K562 (cell line): ENCODE measurements around the gene DUS1L. TPM values are rescaled to one million over a fixed set of nuclear protein-coding genes. Genes with fewer than 3 reads are reported as not detected.
A peak's percentile ranks its signal among the peaks of the same experiment; 100 is the strongest.

Experiments
- ATAC-seq: fragments of 200-7000 bp; cut with Tn5 transposase; 3 replicates; pipeline ENCODE4 v1.9.1; 2020; ENCODE audit warnings: moderate library complexity
- BruUV-seq: library from RNA; stranded (reverse); fragments of 400-500 nt; replicated peaks from 2 replicates; lab custom pipeline; 2021; lab: Mats Ljungman, UMichigan
- CTCF ChIA-PET: fragments of 300-600 bp; formaldehyde crosslinking; extraction: SDS; loops from one replicate; lab custom pipeline; 2021; ENCODE audit warnings: low intra/inter-chr PET ratio; lab: Yijun Ruan, JAX
- POLR2A ChIA-PET: fragments of 300-600, 350-650 bp; sonication (Branson Sonifier 250); formaldehyde crosslinking; extraction: SDS; loops from one replicate; lab custom pipeline; 2021; ENCODE audit warnings: antibody characterized with exemption, inconsistent platforms; lab: Yijun Ruan, JAX
- DNase-seq, 4 experiments: peaks; one replicate each; pipeline versions ENCODE4 v3.0.0 to v3.0.0-alpha.2; 2011 to 2018; ENCODE audit warnings: low spot score in 3 of 4, mixed read lengths in 3 of 4; ENCODE audit errors: extremely low read depth in 1 of 4
- FAIRE-seq: peaks from 2 replicates; lab custom pipeline; 2011; peaks lifted over from hg19 to GRCh38; lab: Jason Lieb, UNC
- H2AFZ ChIP-seq: 2 replicates; pipeline ENCODE4 v1.6.0; 2011; ENCODE audit warnings: low read depth, low read length, control low read depth, inconsistent platforms
- H3K27ac ChIP-seq: fragments of 200-600 bp; 3 replicates; pipeline ENCODE4 v1.8.0; 2011; ENCODE audit warnings: low read depth, mild to moderate bottlenecking, control low read depth, inconsistent platforms, low read length, moderate library complexity, mixed read lengths; ENCODE audit errors: extremely low read depth
- H3K27me3 ChIP-seq, 2 experiments: fragments of 300-600 bp in 1 of 2; 2 replicates in 1 of 2; 3 replicates in 1 of 2; pipeline versions ENCODE4 v1.6.0 to v1.8.0; 2011; ENCODE audit warnings: inconsistent platforms in 2 of 2, low read length in 2 of 2, mild to moderate bottlenecking in 1 of 2, mixed read lengths in 1 of 2, moderate library complexity in 1 of 2; ENCODE audit not compliant: control insufficient read depth in 2 of 2, insufficient read depth in 2 of 2
- H3K36me3 ChIP-seq: fragments of 300-600 bp; 3 replicates; pipeline ENCODE4 v1.8.0; 2011; ENCODE audit warnings: mild to moderate bottlenecking, low read length, inconsistent platforms; ENCODE audit not compliant: control insufficient read depth, insufficient read depth
- H3K4me1 ChIP-seq, 2 experiments: fragments of 200-600 bp in 1 of 2; replicated peaks in 1 of 2; 2 replicates in 1 of 2; 3 replicates in 1 of 2; pipeline versions ENCODE4 v1.5.1 to v1.8.0; 2011; ENCODE audit warnings: inconsistent platforms in 2 of 2, low read length in 2 of 2, mild to moderate bottlenecking in 1 of 2, mixed read lengths in 1 of 2, moderate library complexity in 1 of 2; ENCODE audit not compliant: control insufficient read depth in 2 of 2, insufficient read depth in 2 of 2
- H3K4me2 ChIP-seq: 2 replicates; pipeline ENCODE4 v1.6.1; 2011; ENCODE audit warnings: low read length, control low read depth, inconsistent platforms, mixed read lengths; ENCODE audit not compliant: insufficient read depth
- H3K4me3 ChIP-seq: fragments of 200-600 bp; sonication (generic), shearing (Covaris generic); 2 replicates; pipeline ENCODE4 v1.5.1; 2016; ENCODE audit warnings: control low read depth, inconsistent platforms
- H3K79me2 ChIP-seq: fragments of 200-600 bp; 3 replicates; pipeline ENCODE4 v1.8.0; 2011; ENCODE audit warnings: low read length, inconsistent platforms; ENCODE audit not compliant: control insufficient read depth, insufficient read depth
- H3K9ac ChIP-seq, 2 experiments: 2 replicates each; pipeline versions ENCODE4 v1.6.0 to v1.6.1; 2011; ENCODE audit warnings: low read depth in 2 of 2, low read length in 2 of 2, control low read depth in 1 of 2, inconsistent platforms in 1 of 2, mild to moderate bottlenecking in 1 of 2, mixed read lengths in 1 of 2; ENCODE audit not compliant: insufficient read depth in 1 of 2
- H3K9me1 ChIP-seq: one replicate; pipeline ENCODE4 v1.6.0; 2011; ENCODE audit warnings: inconsistent platforms, mild to moderate bottlenecking, low read length, moderate library complexity; ENCODE audit not compliant: control insufficient read depth, insufficient read depth
- H3K9me3 ChIP-seq: replicated peaks from 2 replicates; pipeline ENCODE4 v1.5.1; 2011; ENCODE audit warnings: low read depth, low read length, inconsistent platforms; ENCODE audit not compliant: control insufficient read depth, insufficient read depth
- H4K20me1 ChIP-seq: replicated peaks from 2 replicates; pipeline ENCODE4 v1.6.1; 2011; ENCODE audit warnings: low read length, inconsistent platforms, mixed read lengths; ENCODE audit not compliant: control insufficient read depth, insufficient read depth
- ATF1 ChIP-seq, 2 experiments: fragments of 450-650 bp in 1 of 2; IDR thresholded peaks; 2 replicates each; pipeline ENCODE4 v1.6.1; 2016; ENCODE audit warnings: missing compliant biosample characterization in 1 of 2, missing genetic modification characterization in 1 of 2
- CBX2 ChIP-seq: fragments of 200-600 bp; sonication (generic); IDR thresholded peaks from one replicate; pipeline ENCODE4 v1.6.1; 2012; ENCODE audit warnings: mild to moderate bottlenecking, low read length, inconsistent platforms; ENCODE audit not compliant: insufficient read depth, poor library complexity, severe bottlenecking
- DACH1 ChIP-seq: fragments of 450-650 bp; IDR thresholded peaks from 2 replicates; pipeline ENCODE4 v1.6.1; 2018; ENCODE audit not compliant: partially characterized antibody
- MEF2D ChIP-seq: conservative IDR thresholded peaks from 2 replicates; pipeline ENCODE4 v1.6.1; 2016; ENCODE audit warnings: low read depth, missing genetic modification characterization, missing compliant biosample characterization
- SPI1 ChIP-seq: IDR thresholded peaks from 2 replicates; pipeline ENCODE4 v1.6.1; 2011; ENCODE audit warnings: low read depth, low read length, control low read depth, borderline replicate concordance
- WGBS: fragments of 100-300 bp; shearing (Covaris generic); methylation state at CpG from one replicate; pipeline ENCODE4 v1.1.6; 2016; ENCODE audit warnings: low coverage, mixed read lengths; ENCODE audit not compliant: insufficient coverage; ENCODE audit errors: missing lambda C conversion rate; 5-methylcytosine and 5-hydroxymethylcytosine counted together
- in situ Hi-C: fragments of 300-500 bp; cut with MboI; formaldehyde crosslinking; loops from 4 replicates; pipeline ENCODE4 v1.15.0; 2018; ENCODE audit warnings: inconsistent platforms, mixed read lengths
- intact Hi-C: fragments of 100-400 bp; cut with micrococcal nuclease; formaldehyde crosslinking; loops from 2 replicates; pipeline ENCODE4 v1.14.2; 2022
- polyA plus RNA-seq, 8 experiments: library from polyadenylated mRNA; depleted of rRNA in 4 of 8; stranded (reverse) in 5 of 8; unstranded in 3 of 8; fragments of >200 nt; fragmentation: Nextera tagmentation in 2 of 8; fragmentation: Illumina TruSeq in 1 of 8; extraction: Ambion mirVana in 2 of 8; extraction: Trizol in 1 of 8; gene quantifications; 2 replicates each; pipeline versions ENCODE4 v1.2.1 to v1.2.3, GENCODE V29; 2011 to 2014; ENCODE audit warnings: inconsistent platforms in 1 of 8, missing spikeins in 1 of 8
- total RNA-seq, 7 experiments: library from RNA; depleted of rRNA in 6 of 7; stranded (reverse); fragments of >200 nt in 6 of 7; fragmentation: Illumina TruSeq in 2 of 7; extraction: Trizol in 2 of 7; gene quantifications; 2 replicates each; pipeline versions ENCODE4 v1.2.1 to v1.2.3, GENCODE V29; 2011 to 2021; ENCODE audit warnings: low replicate concordance in 1 of 7
- TF ChIP-seq, protein P1 (sequence below): fragments of 450-650 bp; IDR thresholded peaks from 2 replicates; pipeline ENCODE4 v1.6.1; 2016; ENCODE audit warnings: missing biosample characterization, missing genetic modification characterization
- TF ChIP-seq, protein P2 (sequence below), 2 experiments: fragments of 450-650 bp; IDR thresholded peaks; 2 replicates each; pipeline ENCODE4 v1.6.1; 2016; ENCODE audit warnings: mild to moderate bottlenecking in 2 of 2, borderline replicate concordance in 1 of 2, low read depth in 1 of 2, moderate library complexity in 1 of 2

Gene DUS1L
- total and polyA plus RNA-seq, 9 of the 15 experiments (the other 6 are each of a cell fraction or from before 2014, with no cell fraction given): 7.8 to 210 (median 83.9) TPM

DNA sequence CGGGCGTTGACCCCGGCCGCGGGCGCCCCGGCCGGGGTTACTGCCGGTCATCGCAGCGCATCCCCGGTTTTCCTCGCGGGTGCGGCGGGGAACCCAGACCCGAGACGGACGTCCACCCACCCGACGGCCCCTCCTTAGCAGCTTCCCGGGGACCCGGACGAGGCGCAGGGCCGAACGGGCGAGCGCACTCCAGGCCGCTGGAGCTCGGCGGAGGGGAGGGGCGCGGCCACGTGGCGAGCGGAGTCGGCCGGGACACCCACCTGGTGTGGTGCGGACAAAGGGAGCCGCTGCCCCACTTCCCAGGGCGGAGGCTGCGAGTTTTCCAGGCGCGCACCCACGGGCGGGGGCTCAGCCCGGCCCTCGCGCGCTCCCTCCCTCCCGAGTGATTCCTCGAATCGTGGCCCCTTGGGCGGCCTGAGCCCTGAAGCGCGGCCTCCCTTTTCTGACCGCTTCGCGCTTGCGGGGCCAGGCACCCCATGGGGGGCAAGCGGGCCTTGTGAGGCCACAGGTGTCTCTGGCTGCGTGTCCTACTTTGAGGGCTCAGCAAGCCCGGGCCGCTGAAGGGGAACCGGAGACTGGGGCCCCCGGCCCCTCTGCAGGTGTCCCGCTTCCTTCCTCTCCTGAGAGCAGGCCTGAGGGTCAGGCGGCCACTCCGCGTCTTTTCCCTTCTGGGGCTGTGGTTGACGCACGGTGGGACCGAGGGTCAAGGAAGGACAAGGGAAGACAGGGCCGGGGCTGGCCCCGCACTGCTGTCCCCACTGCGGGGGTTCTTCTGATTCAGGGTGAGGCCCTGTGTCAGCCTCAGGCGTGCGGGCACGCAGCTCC lies 33.5 kb upstream of the DUS1L start (continued):
- TF ChIP-seq CBX2: no peak
- TF ChIP-seq, protein P1, sequence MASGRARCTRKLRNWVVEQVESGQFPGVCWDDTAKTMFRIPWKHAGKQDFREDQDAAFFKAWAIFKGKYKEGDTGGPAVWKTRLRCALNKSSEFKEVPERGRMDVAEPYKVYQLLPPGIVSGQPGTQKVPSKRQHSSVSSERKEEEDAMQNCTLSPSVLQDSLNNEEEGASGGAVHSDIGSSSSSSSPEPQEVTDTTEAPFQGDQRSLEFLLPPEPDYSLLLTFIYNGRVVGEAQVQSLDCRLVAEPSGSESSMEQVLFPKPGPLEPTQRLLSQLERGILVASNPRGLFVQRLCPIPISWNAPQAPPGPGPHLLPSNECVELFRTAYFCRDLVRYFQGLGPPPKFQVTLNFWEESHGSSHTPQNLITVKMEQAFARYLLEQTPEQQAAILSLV (tag): no peak
- no peak for TF ChIP-seq ATF1 (CRISPR knock-in tag; IDR thresholded peaks at IDR 0.05)
- peak; percentile 32; the same call in 1 of the 2 replicates for TF ChIP-seq ATF1 (tag; IDR thresholded peaks at IDR 0.05)

DNA sequence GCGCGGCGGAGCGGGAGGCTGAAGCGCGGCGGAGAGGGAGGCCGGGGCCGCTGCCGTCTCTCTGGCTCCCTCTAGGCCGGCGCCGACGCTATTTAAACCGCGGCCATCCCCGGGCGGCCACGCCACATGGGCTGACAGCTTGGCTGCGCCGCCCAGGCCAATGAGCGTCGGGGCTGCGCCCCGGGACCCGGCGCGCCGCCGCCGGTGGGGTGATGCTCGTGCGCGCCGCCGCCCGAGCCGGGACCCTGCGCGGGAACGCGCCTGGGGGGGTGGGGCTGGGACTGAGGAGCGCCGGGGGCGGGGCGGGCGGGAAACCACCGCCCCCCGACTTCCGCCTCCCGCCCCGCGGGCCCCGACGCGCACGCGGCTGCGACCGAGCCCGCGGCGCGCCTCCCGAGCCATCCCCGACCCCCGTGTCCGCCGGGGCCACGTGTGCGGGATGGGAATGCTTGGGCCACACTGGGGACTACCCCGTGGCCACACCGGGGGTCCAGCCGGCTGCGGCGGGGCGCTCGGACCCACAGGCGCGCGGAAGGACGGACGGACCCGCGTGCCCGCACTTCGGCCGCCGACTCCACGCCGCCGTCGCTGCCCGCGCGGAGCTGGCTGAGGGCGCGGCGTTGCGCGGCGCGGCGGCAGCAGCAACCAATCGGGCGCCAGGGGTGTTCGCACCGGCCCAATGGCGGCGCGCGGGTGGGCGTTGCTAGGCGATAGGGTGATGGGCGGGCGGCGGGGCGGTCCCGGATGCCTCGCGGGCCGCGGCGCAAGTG lies 32.8 kb upstream of the DUS1L start, which contains the start of gene FASN:
Gene FASN (minus strand): TSS at position 68 of the 770 bp plus-strand sequence. CDS start 1,791 bp downstream, outside the sequence.
- ChIA-PET CTCF (interaction anchor here (0.6 kb wide), 2 partner anchors 68 to 183 kb away, joined by 3 read pairs; no protein-coding TSS in a partner anchor), POLR2A (interaction anchor here (0.5 to 2.0 kb wide), 30 partner anchors 9 to 1932 kb away, joined by 3 to 16 read pairs (median 3); partner anchors contain the start of genes CENPX, DCXR and DUS1L)
- H3K4me2 ChIP-seq: peak within 1 kb of the TSS; percentile 80
- BruUV-seq: no TSS peak
- DNase-seq: peak; percentile 96 to 99 (median 98)
- H3K9me1 ChIP-seq: no peaks in the 10 kb centered on the region
- in situ Hi-C loops: no loop called here
- peak within 1 kb of the TSS; percentile 93 for H2AFZ ChIP-seq
- H3K9me3 ChIP-seq: no peaks in the 10 kb centered on the region
- peak within 1 kb of the TSS; percentile 97 for H3K4me3 ChIP-seq
- peaks cover 25% of the 10 kb centered on the region for H4K20me1 ChIP-seq
- no peaks in the 10 kb centered on the region for H3K27me3 ChIP-seq
- H3K79me2 ChIP-seq: peaks cover 60% of the 10 kb centered on the region
- peak within 1 kb of the TSS; percentile 95 for H3K27ac ChIP-seq
- ATAC-seq: peak; percentile 85
- H3K4me1 ChIP-seq: peaks cover 37 to 92% of the 10 kb centered on the region in 2 experiments
- intact Hi-C loops: loop anchor here (5.0 kb wide), 1 partner anchor 66 kb away; the partner anchor contains the start of gene RAC3
- H3K36me3 ChIP-seq: peaks cover 41% of the 10 kb centered on the region
- H3K9ac ChIP-seq: peak within 1 kb of the TSS; percentile 96 to 100
- FAIRE-seq: peak; percentile 72
- WGBS: 0% methylated on average over 45 of the region's 124 CpGs
- no peak for TF ChIP-seq DACH1
- TF ChIP-seq MEF2D (tag): no peak
- no peak for TF ChIP-seq SPI1
- TF ChIP-seq, protein P2, sequence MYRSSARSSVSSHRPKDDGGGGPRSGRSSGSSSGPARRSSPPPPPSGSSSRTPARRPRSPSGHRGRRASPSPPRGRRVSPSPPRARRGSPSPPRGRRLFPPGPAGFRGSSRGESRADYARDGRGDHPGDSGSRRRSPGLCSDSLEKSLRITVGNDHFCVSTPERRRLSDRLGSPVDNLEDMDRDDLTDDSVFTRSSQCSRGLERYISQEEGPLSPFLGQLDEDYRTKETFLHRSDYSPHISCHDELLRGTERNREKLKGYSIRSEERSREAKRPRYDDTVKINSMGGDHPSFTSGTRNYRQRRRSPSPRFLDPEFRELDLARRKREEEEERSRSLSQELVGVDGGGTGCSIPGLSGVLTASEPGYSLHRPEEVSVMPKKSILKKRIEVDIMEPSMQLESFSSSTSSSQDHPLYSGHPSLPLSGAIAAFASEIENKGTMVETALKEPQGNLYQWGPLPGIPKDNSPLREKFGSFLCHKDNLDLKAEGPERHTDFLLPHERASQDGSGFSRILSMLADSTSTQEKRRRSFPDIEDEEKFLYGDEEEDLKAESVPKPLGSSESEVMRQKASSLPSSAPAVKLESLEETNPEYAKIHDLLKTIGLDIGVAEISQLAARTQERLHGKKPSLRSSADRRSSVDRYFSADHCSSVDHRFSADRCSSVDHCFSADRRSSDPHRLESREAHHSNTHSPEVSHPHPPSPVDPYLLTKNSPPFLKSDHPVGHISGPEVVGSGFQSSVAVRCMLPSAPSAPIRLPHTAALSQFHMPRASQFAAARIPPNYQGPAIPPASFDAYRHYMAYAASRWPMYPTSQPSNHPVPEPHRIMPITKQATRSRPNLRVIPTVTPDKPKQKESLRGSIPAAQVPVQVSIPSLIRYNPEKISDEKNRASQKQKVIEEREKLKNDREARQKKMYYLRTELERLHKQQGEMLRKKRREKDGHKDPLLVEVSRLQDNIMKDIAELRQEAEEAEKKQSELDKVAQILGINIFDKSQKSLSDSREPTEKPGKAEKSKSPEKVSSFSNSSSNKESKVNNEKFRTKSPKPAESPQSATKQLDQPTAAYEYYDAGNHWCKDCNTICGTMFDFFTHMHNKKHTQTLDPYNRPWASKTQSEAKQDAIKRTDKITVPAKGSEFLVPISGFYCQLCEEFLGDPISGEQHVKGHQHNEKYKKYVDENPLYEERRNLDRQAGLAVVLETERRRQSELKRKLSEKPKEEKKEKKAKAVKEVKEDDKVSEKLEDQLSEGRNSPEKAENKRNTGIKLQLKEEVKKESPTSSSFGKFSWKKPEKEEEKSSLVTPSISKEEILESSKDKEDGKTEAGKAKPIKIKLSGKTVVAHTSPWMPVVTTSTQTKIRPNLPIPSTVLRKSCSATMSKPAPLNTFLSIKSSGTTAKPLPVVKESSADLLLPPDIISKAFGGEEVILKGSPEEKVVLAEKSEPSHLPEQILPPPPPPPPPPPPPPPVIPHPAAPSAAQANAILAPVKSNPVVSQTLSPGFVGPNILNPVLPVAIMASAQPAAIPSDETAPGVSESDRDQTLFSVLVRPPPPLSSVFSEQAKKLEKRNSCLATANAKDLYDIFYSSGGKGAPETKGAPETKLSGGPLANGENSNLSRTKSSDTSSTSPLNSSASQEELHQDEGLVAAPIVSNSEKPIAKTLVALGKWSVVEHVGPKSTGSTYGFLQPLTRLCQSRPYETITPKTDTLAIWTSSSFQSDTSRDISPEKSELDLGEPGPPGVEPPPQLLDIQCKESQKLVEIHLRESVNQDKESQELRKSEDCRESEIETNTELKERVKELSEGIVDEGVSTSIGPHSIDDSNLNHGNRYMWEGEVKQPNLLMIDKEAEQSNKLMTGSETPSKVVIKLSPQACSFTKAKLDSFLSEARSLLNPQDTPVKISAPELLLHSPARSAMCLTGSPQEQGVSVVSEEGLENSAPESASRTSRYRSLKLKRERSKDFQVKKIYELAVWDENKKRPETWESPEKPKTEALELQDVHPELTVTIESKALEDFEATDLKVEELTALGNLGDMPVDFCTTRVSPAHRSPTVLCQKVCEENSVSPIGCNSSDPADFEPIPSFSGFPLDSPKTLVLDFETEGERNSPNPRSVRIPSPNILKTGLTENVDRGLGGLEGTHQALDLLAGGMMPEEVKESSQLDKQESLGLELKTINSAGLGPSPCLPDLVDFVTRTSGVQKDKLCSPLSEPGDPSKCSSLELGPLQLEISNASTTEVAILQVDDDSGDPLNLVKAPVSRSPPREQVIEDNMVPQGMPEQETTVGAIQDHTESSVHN (IDR thresholded peaks at IDR 0.05; ENCODE audit: borderline replicate concordance in 1 of 2, low read depth in 1 of 2): no peak
